K562 treated with DMSO at 1 percent for 24 hours (cell line): ENCODE measurements around the gene CYP4F22. TPM values are rescaled to one million over a fixed set of nuclear protein-coding genes. Genes with fewer than 3 reads are reported as not detected.

Experiments used
- total RNA-seq: library from RNA; unstranded; fragments of 300-600 nt; gene quantifications from 2 replicates; pipeline ENCODE4 v1.2.3, GENCODE V29; 2022; ENCODE audit warnings: low read depth; ENCODE audit not compliant: insufficient read depth

Gene CYP4F22
- total RNA-seq, result not detected in 2 replicates

DNA sequence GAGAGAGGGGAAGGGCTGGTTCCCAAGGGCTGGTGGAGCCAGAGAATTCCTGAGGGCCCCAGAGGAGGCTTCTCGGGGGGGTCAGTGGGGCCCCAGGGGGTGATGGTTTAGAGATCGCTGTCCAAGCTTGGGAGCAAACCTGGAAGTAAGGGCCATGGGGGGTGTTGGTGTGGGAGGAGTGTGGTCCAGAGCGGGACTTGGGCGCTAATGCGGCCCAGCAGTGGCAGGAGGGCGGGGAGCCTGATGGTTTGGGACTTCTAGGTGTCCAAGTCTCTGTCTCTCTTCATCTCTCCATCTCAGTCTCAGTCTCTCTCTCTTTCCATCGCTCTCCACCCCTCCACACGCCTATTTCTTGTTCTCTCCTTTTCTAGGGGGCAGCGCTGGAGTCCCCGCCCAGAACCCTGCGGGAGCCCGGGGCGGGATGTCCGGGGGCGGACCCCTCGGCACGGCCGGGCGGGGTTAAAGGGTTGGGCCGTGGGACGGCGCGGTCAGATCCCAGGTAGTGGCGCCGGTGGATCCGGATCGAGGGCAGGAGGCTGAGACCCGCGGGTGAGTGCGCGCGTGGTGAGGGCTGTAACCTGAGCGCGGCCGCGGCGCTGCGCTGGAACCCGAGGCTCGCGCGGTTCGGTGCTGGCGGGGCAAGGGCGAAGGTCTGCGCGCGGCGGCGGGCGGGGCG, at the start of gene CYP4F22:
TSS of gene CYP4F22 (plus strand) at position 491 of the 676 bp plus-strand sequence. CDS start 16,812 bp downstream, outside the sequence.

DNA sequence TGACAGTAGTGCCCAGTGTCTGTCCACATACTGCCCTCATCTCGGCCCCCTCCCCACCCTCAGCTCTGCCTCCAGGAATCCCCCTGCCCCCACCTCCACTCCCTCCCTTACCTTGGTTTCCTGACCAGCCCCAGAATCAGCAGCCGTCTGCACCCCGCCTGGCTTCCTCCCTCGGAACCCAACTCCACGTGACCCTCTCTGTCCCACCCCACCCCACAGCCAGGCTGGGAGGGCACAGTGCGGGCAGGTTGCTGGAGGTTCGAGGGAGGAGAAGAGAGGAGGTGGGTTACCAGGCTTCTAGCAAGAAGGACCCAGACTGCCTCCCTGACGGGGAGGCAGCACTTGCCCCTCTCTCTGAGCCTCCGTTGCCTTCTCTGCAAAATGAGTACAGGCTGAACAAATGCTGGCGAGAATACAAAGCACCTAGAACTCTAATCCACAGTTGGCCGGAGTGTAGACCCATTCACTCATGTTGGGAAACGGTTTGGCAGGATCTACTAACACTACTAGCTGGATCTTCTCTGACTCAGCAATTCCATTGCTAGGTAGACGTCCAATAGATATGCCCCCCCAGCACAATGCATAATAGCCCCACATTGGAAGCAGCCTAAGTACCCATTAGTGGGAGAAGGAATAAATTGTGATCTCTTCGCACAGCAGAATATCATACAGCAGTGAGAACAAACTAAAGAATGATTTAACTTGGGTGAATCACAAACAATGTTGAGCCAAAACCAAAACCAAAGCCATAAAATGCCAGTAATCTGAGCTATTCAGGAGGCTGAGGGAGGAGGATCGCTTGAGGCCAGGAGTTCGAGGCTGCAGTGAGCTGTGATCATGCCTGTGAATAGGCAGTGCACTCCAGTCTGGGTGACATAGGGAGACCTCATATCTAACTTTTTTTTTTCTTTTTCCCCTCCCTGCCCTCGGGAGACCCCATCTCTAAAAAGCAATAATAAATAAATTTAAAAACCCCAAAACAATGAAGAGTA, 43.6 kb upstream of the CYP4F22 start, which contains the start of gene RASAL3:
TSS of gene RASAL3 (minus strand) at position 151 of the 992 bp plus-strand sequence. CDS start 186 bp downstream, outside the sequence.

DNA sequence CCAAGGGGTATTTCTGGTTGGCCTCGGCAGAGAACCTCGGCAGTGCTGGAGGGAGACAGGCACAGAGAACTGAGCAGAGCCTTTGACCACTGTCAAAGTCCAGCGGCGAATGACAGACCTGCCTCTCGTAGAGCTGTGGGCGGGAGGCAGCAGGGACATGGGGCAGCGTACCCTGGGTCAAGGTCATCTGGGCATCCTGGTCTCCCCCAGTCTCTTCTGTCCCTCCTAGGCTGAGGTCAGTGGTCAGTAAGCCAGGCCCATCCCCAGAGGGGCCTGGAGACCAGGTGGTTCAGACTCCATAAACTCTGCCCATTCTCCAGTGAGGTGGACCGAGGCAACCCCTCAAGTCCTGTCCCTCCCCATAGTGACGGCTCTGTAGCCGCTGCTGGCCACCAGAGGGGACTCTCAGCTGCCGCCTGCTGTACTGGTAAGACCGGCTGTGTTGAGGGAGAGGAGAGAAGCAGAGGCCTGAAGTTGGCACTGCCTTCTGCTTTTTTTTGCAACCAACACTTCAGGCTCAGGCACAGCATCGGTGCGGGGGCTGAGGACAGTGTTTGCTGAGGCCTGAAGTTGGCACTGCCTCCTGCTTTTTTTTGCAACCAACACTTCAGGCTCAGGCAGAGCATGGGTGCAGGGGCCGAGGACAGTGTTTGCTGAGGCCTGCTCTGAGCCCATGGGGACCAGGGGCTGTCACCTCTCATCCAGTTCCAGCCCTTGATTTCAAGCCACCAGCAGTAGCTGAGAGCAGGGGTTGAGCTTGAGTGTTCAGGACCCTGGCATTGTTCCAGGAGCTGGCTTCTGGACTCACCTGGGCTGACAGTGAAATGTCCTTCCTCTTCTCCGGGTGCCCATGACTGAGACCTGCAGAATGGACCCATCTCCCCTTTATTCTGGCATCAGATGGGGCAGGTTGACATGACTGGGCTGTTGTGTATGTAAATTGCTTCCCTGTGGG, 28.7 kb upstream of the CYP4F22 start, which contains the start of gene PGLYRP2:
TSS of gene PGLYRP2 (minus strand) at position 111 of the 955 bp plus-strand sequence. CDS start 130 bp downstream, outside the sequence.

Other genes with a start within 250 kb of the CYP4F22 start
- 55.1 and 58.9 TPM in 2 replicates for gene BRD4, start 176.0 kb upstream of the CYP4F22 start, total RNA-seq
- 20.3 and 23.1 TPM in 2 replicates for gene AKAP8, start 128.7 kb upstream of the CYP4F22 start, total RNA-seq
- 111 and 113 TPM in 2 replicates for gene AKAP8L, start 89.5 kb upstream of the CYP4F22 start, total RNA-seq
- gene WIZ, start 58.6 kb upstream of the CYP4F22 start, total RNA-seq, result 20.2 and 21.1 TPM in 2 replicates
- gene RASAL3, start 44.0 kb upstream of the CYP4F22 start, total RNA-seq, result 0.17 TPM in 1 of 2 replicates, not detected in the other
- gene PGLYRP2, start 29.0 kb upstream of the CYP4F22 start, total RNA-seq, result not detected in 2 replicates
- gene CYP4F8, start 106.7 kb downstream of the CYP4F22 start, total RNA-seq, result not detected in 2 replicates
- gene CYP4F3, start 132.4 kb downstream of the CYP4F22 start, total RNA-seq, result 0.06 TPM in 1 of 2 replicates, not detected in the other
- gene CYP4F12, start 164.6 kb downstream of the CYP4F22 start, total RNA-seq, result 0.12 TPM in 1 of 2 replicates, not detected in the other
- gene OR10H2, start 219.5 kb downstream of the CYP4F22 start, total RNA-seq, result not detected in 2 replicates
- gene OR10H3, start 229.5 kb downstream of the CYP4F22 start, total RNA-seq, result not detected in 2 replicates